Stimulated activated naive CD8-positive, alpha-beta T cell treated with anti-CD3 and anti-CD28 coated beads, Interleukin-15, Interleukin-2, amounts not matched to agents 100 ng/mL and 50 ng/mL, for 24 hours (primary cell): ENCODE data around the gene CADM2.
"Not testable (repeated sequence)": the region's sequence is repeated elsewhere in the genome, so short reads cannot be mapped to it uniquely, and the experiment has no call there.

Experiments
- H3K27ac Mint-ChIP-seq: one replicate; pipeline ENCODE4 v1.8.0; 2021; ENCODE audit warnings: mild to moderate bottlenecking, mixed read lengths
- H3K27me3 Mint-ChIP-seq: one replicate; pipeline ENCODE4 v1.8.0; 2021; ENCODE audit warnings: mixed read lengths
- H3K36me3 Mint-ChIP-seq: one replicate; pipeline ENCODE4 v1.8.0; 2021; ENCODE audit warnings: low read depth, mixed read lengths
- H3K4me1 Mint-ChIP-seq: one replicate; pipeline ENCODE4 v1.8.0; 2021; ENCODE audit warnings: low read depth, mixed read lengths
- H3K4me3 Mint-ChIP-seq: one replicate; pipeline ENCODE4 v1.8.0; 2021; ENCODE audit warnings: mild to moderate bottlenecking, mixed read lengths
- H3K9me3 Mint-ChIP-seq: one replicate; pipeline ENCODE4 v1.8.0; 2021; ENCODE audit warnings: mixed read lengths

CADM2 gene

DNA sequence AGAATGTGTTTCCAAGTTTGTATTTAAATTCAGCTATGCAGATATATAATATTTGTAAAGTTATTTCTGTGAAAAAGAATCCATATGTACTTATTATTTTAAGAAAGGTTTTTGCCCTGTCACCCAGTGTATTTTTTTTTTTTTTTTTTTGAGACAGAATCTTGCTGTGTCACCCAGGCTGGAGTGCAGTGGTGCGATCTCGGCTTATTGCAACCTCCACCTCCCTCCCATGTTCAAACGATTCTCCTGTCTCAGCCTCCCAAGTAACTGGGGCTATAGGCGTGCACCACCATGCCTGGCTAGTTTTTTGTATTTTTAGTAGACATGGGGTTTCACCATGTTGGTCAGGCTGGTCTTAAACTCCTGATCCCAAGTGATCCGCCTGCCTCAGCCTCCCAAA, 548.3 kb downstream of the CADM2 start:
- not testable (repeated sequence) for H3K36me3 Mint-ChIP-seq, H3K4me3 Mint-ChIP-seq, H3K4me1 Mint-ChIP-seq, H3K27me3 Mint-ChIP-seq, H3K9me3 Mint-ChIP-seq, H3K27ac Mint-ChIP-seq

GRCh38 chr3:85508659-85509058, 549.9 kb downstream of the CADM2 start:
- no peak overlapping the region for H3K4me3 Mint-ChIP-seq
- H3K27me3 Mint-ChIP-seq = no peaks in the 10 kb centered on the region
- no peaks in the 10 kb centered on the region for H3K4me1 Mint-ChIP-seq
- peaks cover 4% of the 10 kb centered on the region for H3K9me3 Mint-ChIP-seq
- no peak overlapping the region for H3K27ac Mint-ChIP-seq
- no peaks in the 10 kb centered on the region for H3K36me3 Mint-ChIP-seq

DNA sequence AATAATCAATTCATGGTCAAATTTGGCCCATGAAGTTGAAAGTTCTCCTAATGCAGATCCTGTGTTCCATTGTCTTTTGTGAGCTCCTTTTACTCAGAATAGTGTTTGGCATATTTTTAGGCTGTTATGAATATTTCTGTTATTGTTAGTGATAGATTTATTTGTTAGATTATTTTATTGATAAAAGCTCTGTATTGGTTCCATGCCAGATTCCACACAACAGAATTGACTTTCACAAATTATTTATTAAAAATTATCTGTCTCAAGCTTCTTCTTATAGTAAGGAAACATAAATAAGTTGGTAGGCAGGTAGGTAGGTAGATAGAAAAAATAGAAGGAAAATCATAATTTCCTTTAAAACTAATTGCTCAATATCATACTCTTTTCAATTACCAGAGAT, 557.4 kb downstream of the CADM2 start:
- H3K36me3 Mint-ChIP-seq = no peaks in the 10 kb centered on the region
- H3K4me3 Mint-ChIP-seq = no peak overlapping the region
- peaks cover 3% of the 10 kb centered on the region for H3K9me3 Mint-ChIP-seq
- no peaks in the 10 kb centered on the region for H3K27me3 Mint-ChIP-seq
- no peaks in the 10 kb centered on the region for H3K4me1 Mint-ChIP-seq
- no peak overlapping the region for H3K27ac Mint-ChIP-seq

- no peaks in the 10 kb centered on the region for H3K36me3 Mint-ChIP-seq
- H3K27me3 Mint-ChIP-seq = no peaks in the 10 kb centered on the region
- no peaks in the 10 kb centered on the region for H3K9me3 Mint-ChIP-seq
- H3K4me1 Mint-ChIP-seq = no peaks in the 10 kb centered on the region
- no peak overlapping the region for H3K4me3 Mint-ChIP-seq
- no peak overlapping the region for H3K27ac Mint-ChIP-seq
These were observed 565.3 kb downstream of the CADM2 start for GRCh38 chr3:85524104-85524503.

- Mint-ChIP-seq H3K4me1 (no peaks in the 10 kb centered on the region), H3K27ac (no peak overlapping the region), H3K36me3 (no peaks in the 10 kb centered on the region), H3K9me3 (no peaks in the 10 kb centered on the region), H3K27me3 (no peaks in the 10 kb centered on the region), H3K4me3 (no peak overlapping the region)
These were observed 566.5 kb downstream of the CADM2 start for GRCh38 chr3:85525264-85525663.

- no peaks in the 10 kb centered on the region for H3K27me3 Mint-ChIP-seq
- H3K4me1 Mint-ChIP-seq = no peaks in the 10 kb centered on the region
- no peak overlapping the region for H3K27ac Mint-ChIP-seq
- H3K9me3 Mint-ChIP-seq = no peaks in the 10 kb centered on the region
- no peak overlapping the region for H3K4me3 Mint-ChIP-seq
- H3K36me3 Mint-ChIP-seq = no peaks in the 10 kb centered on the region
These were observed 574.8 kb downstream of the CADM2 start for GRCh38 chr3:85533586-85533985.

GRCh38 chr3:85535517-85535916, 576.7 kb downstream of the CADM2 start:
- Mint-ChIP-seq H3K27me3 (no peaks in the 10 kb centered on the region), H3K4me3 (no peak overlapping the region), H3K36me3 (no peaks in the 10 kb centered on the region), H3K9me3 (no peaks in the 10 kb centered on the region), H3K27ac (no peak overlapping the region), H3K4me1 (no peaks in the 10 kb centered on the region)

- Mint-ChIP-seq H3K9me3 (no peaks in the 10 kb centered on the region), H3K27ac (no peak overlapping the region)
These were observed 580.4 kb downstream of the CADM2 start for GRCh38 chr3:85539232-85539631.

GRCh38 chr3:85554153-85554552, 595.4 kb downstream of the CADM2 start:
- Mint-ChIP-seq H3K27ac (no peak overlapping the region), H3K36me3 (no peaks in the 10 kb centered on the region), H3K4me3 (no peak overlapping the region), H3K27me3 (no peaks in the 10 kb centered on the region), H3K9me3 (no peaks in the 10 kb centered on the region), H3K4me1 (no peaks in the 10 kb centered on the region)

More at GRCh38 chr3:85539232-85539631, 580.4 kb downstream of the CADM2 start:
- H3K4me3 Mint-ChIP-seq = no peak overlapping the region
- H3K36me3 Mint-ChIP-seq = no peaks in the 10 kb centered on the region
- H3K27me3 Mint-ChIP-seq = no peaks in the 10 kb centered on the region
- H3K4me1 Mint-ChIP-seq = no peaks in the 10 kb centered on the region

- H3K9me3 Mint-ChIP-seq = no peaks in the 10 kb centered on the region
- H3K4me3 Mint-ChIP-seq = no peak overlapping the region
- no peaks in the 10 kb centered on the region for H3K36me3 Mint-ChIP-seq
- H3K27ac Mint-ChIP-seq = no peak overlapping the region
- H3K4me1 Mint-ChIP-seq = no peaks in the 10 kb centered on the region
- no peaks in the 10 kb centered on the region for H3K27me3 Mint-ChIP-seq
These were observed 601.4 kb downstream of the CADM2 start for GRCh38 chr3:85560088-85560785.

DNA sequence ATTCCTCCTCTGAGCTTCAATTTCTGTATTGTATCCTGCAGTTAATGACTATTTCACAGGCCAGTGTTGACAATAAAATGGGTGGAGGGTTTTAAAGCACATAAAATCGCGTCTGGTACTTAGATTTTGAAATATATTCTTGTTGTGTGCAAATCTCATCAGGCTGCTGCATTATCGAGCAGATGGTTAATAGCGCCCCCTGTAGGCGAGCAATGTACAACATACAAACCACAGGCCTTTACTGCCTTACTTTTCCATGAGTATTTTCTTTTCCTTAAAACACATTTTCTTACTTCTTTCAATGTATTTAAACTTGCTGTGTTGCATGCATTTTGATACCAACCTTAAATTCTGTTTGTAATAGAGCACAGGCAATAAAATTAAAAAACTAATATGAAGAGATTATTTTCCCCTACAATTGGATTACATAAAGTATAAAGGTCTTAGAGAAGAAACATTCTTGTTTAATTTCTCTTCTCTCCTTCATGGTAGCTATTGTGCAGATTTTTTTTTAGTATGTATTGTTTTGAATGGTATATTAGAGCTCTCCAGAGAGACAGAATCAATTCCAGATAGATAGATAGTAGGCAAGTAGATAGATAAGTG, 608.4 kb downstream of the CADM2 start:
- H3K36me3 Mint-ChIP-seq = no peaks in the 10 kb centered on the region
- no peaks in the 10 kb centered on the region for H3K9me3 Mint-ChIP-seq
- no peak overlapping the region for H3K27ac Mint-ChIP-seq
- H3K4me1 Mint-ChIP-seq = no peaks in the 10 kb centered on the region
- no peaks in the 10 kb centered on the region for H3K27me3 Mint-ChIP-seq
- H3K4me3 Mint-ChIP-seq = no peak overlapping the region

- Mint-ChIP-seq H3K4me1 (no peaks in the 10 kb centered on the region), H3K36me3 (no peaks in the 10 kb centered on the region), H3K27ac (no peak overlapping the region), H3K4me3 (no peak overlapping the region), H3K9me3 (no peaks in the 10 kb centered on the region), H3K27me3 (no peaks in the 10 kb centered on the region)
These were observed 612.0 kb downstream of the CADM2 start for GRCh38 chr3:85570819-85571218.

- Mint-ChIP-seq H3K4me3 (no peak overlapping the region), H3K4me1 (no peaks in the 10 kb centered on the region), H3K36me3 (no peaks in the 10 kb centered on the region), H3K9me3 (no peaks in the 10 kb centered on the region), H3K27ac (no peak overlapping the region), H3K27me3 (no peaks in the 10 kb centered on the region)
These were observed 613.0 kb downstream of the CADM2 start for GRCh38 chr3:85571835-85572234.

- no peak overlapping the region for H3K4me3 Mint-ChIP-seq
- H3K27ac Mint-ChIP-seq = no peak overlapping the region
- H3K9me3 Mint-ChIP-seq = no peaks in the 10 kb centered on the region
- no peaks in the 10 kb centered on the region for H3K36me3 Mint-ChIP-seq
- H3K27me3 Mint-ChIP-seq = no peaks in the 10 kb centered on the region
- H3K4me1 Mint-ChIP-seq = no peaks in the 10 kb centered on the region
These were observed 613.6 kb downstream of the CADM2 start for GRCh38 chr3:85572426-85572825.

- H3K9me3 Mint-ChIP-seq = no peaks in the 10 kb centered on the region
- H3K4me1 Mint-ChIP-seq = no peaks in the 10 kb centered on the region
- no peaks in the 10 kb centered on the region for H3K36me3 Mint-ChIP-seq
- H3K27ac Mint-ChIP-seq = no peak overlapping the region
- H3K27me3 Mint-ChIP-seq = no peaks in the 10 kb centered on the region
- no peak overlapping the region for H3K4me3 Mint-ChIP-seq
These were observed 614.2 kb downstream of the CADM2 start for GRCh38 chr3:85572978-85573377.
